Coronary artery (tissue), 2 donors: ENCODE data around the gene WIPF1.

Source experiments
- DNase-seq: peaks from one replicate; pipeline ENCODE4 v3.0.0-alpha.2; 2017; ENCODE audit warnings: low spot score
- H3K27ac ChIP-seq, 2 donors: fragments of 200-600 bp; sonication (generic); one replicate each; pipeline ENCODE4 v1.5.1; 2016 to 2019
- H3K4me3 ChIP-seq: fragments of 200-600 bp; sonication (generic); 2 replicates; pipeline ENCODE4 v1.5.1; 2016; ENCODE audit warnings: mild to moderate bottlenecking, moderate library complexity
- TF ChIP-seq, protein P1 (sequence below): fragments of 200-600 bp; sonication (generic); IDR thresholded peaks from one replicate; pipeline ENCODE4 v1.5.1; 2019; ENCODE audit warnings: antibody characterized with exemption

Gene WIPF1

DNA sequence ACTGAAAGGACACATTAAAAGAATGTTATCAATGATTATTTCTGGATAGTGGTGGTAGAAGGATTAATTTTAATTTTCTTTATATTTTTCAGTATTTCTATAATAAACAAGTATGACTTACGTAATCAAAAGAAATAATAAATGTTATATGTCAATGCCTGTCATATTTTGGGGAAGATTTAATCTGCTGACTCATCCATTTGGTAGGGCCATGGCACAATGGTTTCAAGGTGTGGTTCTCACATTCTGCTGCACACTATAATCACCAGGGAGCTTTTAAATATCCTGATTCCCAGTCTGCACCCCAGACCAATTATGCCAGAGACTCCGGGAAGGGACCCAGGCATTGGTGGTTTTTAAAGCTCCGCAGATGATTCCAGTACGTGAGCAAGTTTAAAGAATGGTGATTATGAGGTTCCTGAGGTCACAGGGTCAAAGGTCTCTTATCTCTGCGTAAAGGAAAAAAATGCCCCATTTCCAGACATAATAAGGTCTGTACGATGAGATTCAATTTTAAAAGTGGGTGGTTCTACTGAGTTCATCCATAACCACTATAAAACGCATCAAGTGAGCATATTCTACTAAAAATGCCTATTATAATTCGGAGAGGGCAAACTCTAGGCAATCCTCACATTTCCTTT lies 27.2 kb downstream of the WIPF1 start:
- Histone ChIP-seq H3K4me3 (no peak overlapping the region), H3K27ac (no peak overlapping the region)
- no peak for DNase-seq
- TF ChIP-seq, protein P1, sequence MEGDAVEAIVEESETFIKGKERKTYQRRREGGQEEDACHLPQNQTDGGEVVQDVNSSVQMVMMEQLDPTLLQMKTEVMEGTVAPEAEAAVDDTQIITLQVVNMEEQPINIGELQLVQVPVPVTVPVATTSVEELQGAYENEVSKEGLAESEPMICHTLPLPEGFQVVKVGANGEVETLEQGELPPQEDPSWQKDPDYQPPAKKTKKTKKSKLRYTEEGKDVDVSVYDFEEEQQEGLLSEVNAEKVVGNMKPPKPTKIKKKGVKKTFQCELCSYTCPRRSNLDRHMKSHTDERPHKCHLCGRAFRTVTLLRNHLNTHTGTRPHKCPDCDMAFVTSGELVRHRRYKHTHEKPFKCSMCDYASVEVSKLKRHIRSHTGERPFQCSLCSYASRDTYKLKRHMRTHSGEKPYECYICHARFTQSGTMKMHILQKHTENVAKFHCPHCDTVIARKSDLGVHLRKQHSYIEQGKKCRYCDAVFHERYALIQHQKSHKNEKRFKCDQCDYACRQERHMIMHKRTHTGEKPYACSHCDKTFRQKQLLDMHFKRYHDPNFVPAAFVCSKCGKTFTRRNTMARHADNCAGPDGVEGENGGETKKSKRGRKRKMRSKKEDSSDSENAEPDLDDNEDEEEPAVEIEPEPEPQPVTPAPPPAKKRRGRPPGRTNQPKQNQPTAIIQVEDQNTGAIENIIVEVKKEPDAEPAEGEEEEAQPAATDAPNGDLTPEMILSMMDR: no peak

DNA sequence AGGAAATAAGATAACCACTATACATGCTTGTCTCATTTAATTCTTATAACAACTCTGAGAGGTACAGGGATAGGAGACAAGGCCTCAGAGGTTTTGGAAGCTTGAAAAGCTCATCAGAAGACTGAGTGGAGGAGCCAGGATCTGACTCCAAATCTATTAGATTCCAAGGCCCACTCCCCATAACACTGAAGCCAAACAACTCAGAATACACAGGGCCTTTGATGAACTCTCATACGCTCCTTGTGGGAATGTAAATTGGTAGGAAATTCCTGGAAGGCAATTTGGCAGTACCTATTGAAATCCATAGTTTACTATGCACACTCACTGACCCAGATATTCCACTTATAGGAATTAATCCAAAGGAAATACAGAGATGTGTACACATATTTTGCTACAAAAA lies 27.9 kb downstream of the WIPF1 start:
- Histone ChIP-seq H3K4me3 (no peak overlapping the region), H3K27ac (no peak overlapping the region)
- TF ChIP-seq, protein P1: no peak
- no peak for DNase-seq

DNA sequence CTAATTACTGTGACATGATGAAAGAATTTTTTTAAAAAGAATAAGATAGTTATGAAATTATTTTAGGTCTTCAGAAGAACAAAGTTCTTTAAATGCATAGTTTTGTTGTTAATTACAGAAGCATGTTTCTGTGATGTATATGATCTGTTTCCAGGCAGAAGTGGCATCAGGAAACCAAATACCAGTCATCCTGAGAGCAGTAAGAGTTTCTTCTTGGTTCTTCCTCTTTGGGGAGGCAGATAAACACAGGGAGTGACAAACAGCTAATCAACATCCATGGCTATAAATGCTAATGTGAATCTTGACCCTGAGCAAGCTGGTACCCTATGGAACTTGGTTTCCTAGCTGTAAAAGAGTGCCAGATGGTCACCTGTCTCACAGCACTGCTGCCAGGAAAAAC lies 29.2 kb downstream of the WIPF1 start:
- Histone ChIP-seq H3K4me3 (no peak overlapping the region), H3K27ac (no peak overlapping the region)
- TF ChIP-seq, protein P1: no peak
- DNase-seq: no peak

DNA sequence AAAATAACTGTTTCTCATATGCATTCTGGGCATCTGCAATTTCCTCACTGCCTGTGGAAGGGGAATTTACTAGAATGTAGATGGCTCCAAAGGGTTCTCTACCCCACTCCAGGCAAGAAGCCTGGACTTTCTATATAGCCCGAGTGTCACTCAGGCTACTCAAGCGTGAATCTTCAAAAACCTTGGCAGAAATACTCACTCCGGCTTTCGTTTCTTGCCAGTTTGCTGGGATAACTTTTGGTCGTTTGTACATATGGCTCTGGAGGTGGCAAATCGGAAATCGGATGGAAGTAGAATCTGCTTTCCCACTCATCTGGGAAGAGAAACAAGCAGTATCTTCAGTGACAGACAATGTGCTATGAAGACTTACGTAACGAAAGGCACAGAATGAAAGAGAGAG lies 30.7 kb downstream of the WIPF1 start:
- DNase-seq: no peak
- H3K27ac ChIP-seq: no peak overlapping the region
- TF ChIP-seq, protein P1: no peak
- no peak overlapping the region for H3K4me3 ChIP-seq

DNA sequence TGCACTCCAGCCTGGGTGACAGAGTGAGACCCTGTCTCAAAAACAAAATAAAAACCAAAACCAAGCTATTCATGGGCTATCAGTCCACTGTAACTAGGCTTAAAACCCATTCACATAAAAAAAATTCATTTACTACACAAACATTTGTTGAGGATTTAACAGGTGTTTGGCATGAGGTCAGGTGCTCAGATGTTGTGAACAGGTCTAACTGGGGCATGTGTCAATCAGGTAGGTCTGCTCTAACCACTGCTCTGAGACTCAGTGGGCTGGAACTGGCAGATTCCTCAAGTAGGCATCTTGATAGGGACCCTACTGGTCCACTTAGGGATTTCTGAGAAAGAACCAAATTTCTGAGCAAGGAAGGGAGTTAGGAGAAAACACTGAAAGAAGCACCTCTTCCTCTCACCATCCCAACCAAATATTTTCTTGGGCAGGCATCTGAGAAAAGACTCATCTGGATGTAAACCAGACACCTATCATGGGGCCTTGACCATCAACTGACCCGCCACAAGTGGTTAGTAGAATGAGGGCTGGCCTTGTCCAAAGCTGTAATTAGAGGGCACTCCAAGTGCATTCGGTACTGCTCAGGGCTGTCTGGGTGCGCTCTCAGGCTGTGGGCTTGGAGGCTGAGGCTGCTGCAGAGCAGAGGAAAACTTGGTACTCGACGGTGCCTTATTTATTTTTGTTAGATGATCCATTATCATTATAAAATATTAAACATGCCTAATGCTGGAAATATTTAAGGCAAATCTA lies 33.9 kb downstream of the WIPF1 start:
- no peak overlapping the region for H3K27ac ChIP-seq
- TF ChIP-seq, protein P1: no peak
- DNase-seq: no peak
- H3K4me3 ChIP-seq: no peak overlapping the region

DNA sequence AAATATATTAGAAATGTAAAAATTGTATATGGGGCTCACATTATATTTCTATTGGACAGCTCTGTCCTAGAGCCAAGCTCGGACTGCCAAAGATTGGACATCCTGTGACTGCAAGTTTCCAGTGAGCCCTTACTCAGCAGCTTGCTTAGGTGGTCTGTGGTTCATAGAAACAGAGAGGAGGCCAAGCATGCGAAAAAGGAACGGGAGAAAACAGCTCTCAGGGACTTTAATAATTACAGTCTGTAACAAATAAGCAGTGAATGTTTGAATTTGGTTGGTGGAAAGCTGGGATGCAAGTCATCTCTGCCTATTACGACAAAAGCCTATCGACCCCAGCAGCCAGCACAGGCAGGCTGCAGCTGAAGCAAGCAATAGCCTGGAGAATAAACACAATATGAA lies 35.6 kb downstream of the WIPF1 start:
- H3K4me3 ChIP-seq: no peak overlapping the region
- TF ChIP-seq, protein P1: no peak
- no peak overlapping the region for H3K27ac ChIP-seq
- no peak for DNase-seq
